HG03469 (cell line): ENCODE data around the gene SAMSN1.

Source experiments
- ATAC-seq: cut with Tn5 transposase; IDR thresholded peaks from one replicate; pipeline ENCODE4 v1.9.1; 2021; ENCODE audit warnings: mild to moderate bottlenecking, moderate library complexity, moderate number of reproducible peaks; ENCODE audit not compliant: unreplicated experiment

The SAMSN1 gene

GRCh38 chr21:14452031-14452726 is 93.9 kb downstream of the SAMSN1 start:
- no peak for ATAC-seq

GRCh38 chr21:14451546-14451945 is 94.6 kb downstream of the SAMSN1 start:
- ATAC-seq = no peak

GRCh38 chr21:14448784-14449183 is 97.3 kb downstream of the SAMSN1 start:
- no peak for ATAC-seq

- ATAC-seq = no peak
These were observed 107.9 kb downstream of the SAMSN1 start for GRCh38 chr21:14438211-14438610.

GRCh38 chr21:14435423-14435822 is 110.7 kb downstream of the SAMSN1 start:
- no peak for ATAC-seq
